Ectodermal cell (in vitro differentiated cells): ENCODE data around the gene BRSK2.

ENCODE experiments used
- H3K27ac ChIP-seq: 2 replicates; pipeline ENCODE4 v1.7.0; 2013; ENCODE audit warnings: mild to moderate bottlenecking, low read depth, low read length; ENCODE audit not compliant: insufficient read depth, poor library complexity, severe bottlenecking
- H3K27me3 ChIP-seq: 2 replicates; pipeline ENCODE4 v1.7.0; 2013; ENCODE audit warnings: mild to moderate bottlenecking, low read length; ENCODE audit not compliant: insufficient read depth, control insufficient read depth, poor library complexity, severe bottlenecking
- H3K36me3 ChIP-seq: one replicate; pipeline ENCODE4 v1.7.0; 2013; ENCODE audit warnings: low read length; ENCODE audit not compliant: control insufficient read depth, insufficient read depth
- H3K4me1 ChIP-seq: one replicate; pipeline ENCODE4 v1.7.0; 2013; ENCODE audit warnings: low read length; ENCODE audit not compliant: control insufficient read depth, insufficient read depth
- H3K4me3 ChIP-seq: 2 replicates; pipeline ENCODE4 v1.7.0; 2013; ENCODE audit warnings: low read depth, low read length, control low read depth; ENCODE audit not compliant: insufficient read depth
- H3K9me3 ChIP-seq: 2 replicates; pipeline ENCODE4 v1.7.0; 2013; ENCODE audit warnings: mild to moderate bottlenecking, low read length, moderate library complexity; ENCODE audit not compliant: control insufficient read depth
- WGBS, 2 experiments: methylation state at CpG; one replicate each; pipeline ENCODE4 v1.1.7; 2013; ENCODE audit warnings: missing lambda C conversion rate in 2 of 2; 5-methylcytosine and 5-hydroxymethylcytosine counted together

Gene BRSK2

GRCh38 chr11:1402355-1403077 lies 12.8 kb downstream of the BRSK2 start:
- Histone ChIP-seq H3K27me3 (no peaks in the 10 kb centered on the region), H3K9me3 (no peaks in the 10 kb centered on the region), H3K4me1 (peaks cover 8% of the 10 kb centered on the region), H3K36me3 (no peaks in the 10 kb centered on the region), H3K27ac (no peak overlapping the region), H3K4me3 (no peak overlapping the region)
- 83% methylated on average over 23 of the region's 23 CpGs for WGBS, 2 experiments

- H3K27me3 ChIP-seq = no peaks in the 10 kb centered on the region
- H3K9me3 ChIP-seq = no peaks in the 10 kb centered on the region
- H3K27ac ChIP-seq = no peak overlapping the region
- no peaks in the 10 kb centered on the region for H3K36me3 ChIP-seq
- peaks cover 8% of the 10 kb centered on the region for H3K4me1 ChIP-seq
- 95% methylated on average over 16 of the region's 16 CpGs for WGBS, 2 experiments
- H3K4me3 ChIP-seq = no peak overlapping the region
Measured at GRCh38 chr11:1403078-1403620, 13.4 kb downstream of the BRSK2 start.

GRCh38 chr11:1403721-1404460 lies 14.2 kb downstream of the BRSK2 start:
- H3K27me3 ChIP-seq = no peaks in the 10 kb centered on the region
- WGBS, 2 experiments = 88 to 92% methylated on average over 23 of the region's 23 CpGs
- peaks cover 8% of the 10 kb centered on the region for H3K4me1 ChIP-seq
- no peak overlapping the region for H3K27ac ChIP-seq
- no peak overlapping the region for H3K4me3 ChIP-seq
- H3K36me3 ChIP-seq = no peaks in the 10 kb centered on the region
- no peaks in the 10 kb centered on the region for H3K9me3 ChIP-seq

- Histone ChIP-seq H3K27me3 (no peaks in the 10 kb centered on the region), H3K4me3 (no peak overlapping the region), H3K9me3 (no peaks in the 10 kb centered on the region), H3K4me1 (peaks cover 8% of the 10 kb centered on the region), H3K27ac (no peak overlapping the region), H3K36me3 (no peaks in the 10 kb centered on the region)
- WGBS, 2 experiments = 75 to 79% methylated on average over 25 of the region's 25 CpGs
Measured at GRCh38 chr11:1404461-1405185, 14.9 kb downstream of the BRSK2 start.

- no peak overlapping the region for H3K4me3 ChIP-seq
- H3K9me3 ChIP-seq = no peaks in the 10 kb centered on the region
- H3K27ac ChIP-seq = no peak overlapping the region
- H3K27me3 ChIP-seq = no peaks in the 10 kb centered on the region
- H3K36me3 ChIP-seq = no peaks in the 10 kb centered on the region
- peaks cover 10% of the 10 kb centered on the region for H3K4me1 ChIP-seq
- WGBS, 2 experiments = 92 to 94% methylated on average over 24 of the region's 24 CpGs
Measured at GRCh38 chr11:1405186-1406020, 15.7 kb downstream of the BRSK2 start.

GRCh38 chr11:1406571-1407485 lies 17.1 kb downstream of the BRSK2 start:
- H3K36me3 ChIP-seq = no peaks in the 10 kb centered on the region
- H3K4me1 ChIP-seq = peaks cover 21% of the 10 kb centered on the region
- 92 to 93% methylated on average over 31 of the region's 31 CpGs for WGBS, 2 experiments
- no peak overlapping the region for H3K27ac ChIP-seq
- no peak overlapping the region for H3K4me3 ChIP-seq
- H3K9me3 ChIP-seq = no peaks in the 10 kb centered on the region
- no peaks in the 10 kb centered on the region for H3K27me3 ChIP-seq

GRCh38 chr11:1407668-1408067 lies 17.9 kb downstream of the BRSK2 start:
- no peaks in the 10 kb centered on the region for H3K27me3 ChIP-seq
- WGBS, 2 experiments = 91 to 92% methylated on average over 8 of the region's 8 CpGs

GRCh38 chr11:1408346-1408745 lies 18.6 kb downstream of the BRSK2 start:
- Histone ChIP-seq H3K9me3 (no peaks in the 10 kb centered on the region), H3K4me3 (no peak overlapping the region), H3K27me3 (no peaks in the 10 kb centered on the region), H3K4me1 (peaks cover 21% of the 10 kb centered on the region), H3K36me3 (no peaks in the 10 kb centered on the region), H3K27ac (no peak overlapping the region)
- 94% methylated on average over 9 of the region's 9 CpGs for WGBS, 2 experiments

More at GRCh38 chr11:1407668-1408067, 17.9 kb downstream of the BRSK2 start:
- Histone ChIP-seq H3K27ac (no peak overlapping the region), H3K4me3 (no peak overlapping the region), H3K36me3 (no peaks in the 10 kb centered on the region), H3K4me1 (peaks cover 21% of the 10 kb centered on the region), H3K9me3 (no peaks in the 10 kb centered on the region)
